ENCODE measurements around the gene GATD1.

DNA sequence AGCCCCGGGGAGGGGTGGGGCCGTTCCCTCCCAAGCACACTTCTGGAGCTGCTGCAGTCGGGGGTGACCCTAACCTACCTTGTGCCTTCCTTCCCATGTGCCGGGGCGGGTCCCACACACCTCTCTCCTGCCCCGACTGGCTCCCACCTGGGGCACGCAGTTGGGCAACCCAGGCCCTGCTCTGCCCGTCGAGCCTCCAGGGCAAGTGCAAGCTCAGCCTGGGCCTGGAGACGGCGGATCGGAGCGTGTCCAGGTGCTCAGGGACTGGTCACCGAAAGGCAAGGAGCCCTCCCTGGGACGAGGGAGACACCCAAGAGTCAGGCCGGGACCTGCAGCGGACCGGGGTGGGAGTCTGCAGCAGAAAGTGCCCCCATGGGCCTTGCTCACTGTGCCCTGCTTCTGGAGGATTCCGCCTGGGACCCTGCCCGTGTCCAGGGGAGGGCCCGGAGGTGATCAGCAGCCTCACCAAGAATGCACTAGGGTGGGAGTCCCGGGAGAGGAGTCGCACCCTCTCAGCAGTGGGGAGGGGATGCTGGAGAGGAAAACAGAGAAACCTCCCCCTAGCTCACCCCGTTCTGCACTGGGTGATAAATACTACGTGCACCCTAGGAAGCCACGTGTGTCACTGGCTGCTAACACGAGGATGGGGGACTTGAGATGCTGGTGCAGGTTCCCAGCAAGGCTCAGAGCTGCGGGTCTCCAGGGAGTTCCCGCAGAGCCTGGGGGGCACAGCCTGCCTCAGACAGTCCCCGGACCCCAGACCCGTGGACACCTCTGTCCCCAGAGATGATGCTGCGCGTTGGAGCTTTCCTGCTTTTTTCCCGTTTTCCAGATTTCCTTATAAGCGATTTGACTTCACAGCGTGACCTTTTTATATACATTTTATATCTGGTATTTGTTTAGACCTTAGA is 5.2 kb upstream of the GATD1 start:
- TF ChIP-seq GATA2 (IDR thresholded peaks at IDR 0.05; ENCODE audit: low read depth, low read length) (no peak), GATA3 (IDR thresholded peaks at IDR 0.05; ENCODE audit: low read depth, low read length) (no peak)

Data from SH-SY5Y (cell line).